GM19193 (cell line): ENCODE measurements around the gene TNFAIP8L1.

Experiments used
- POLR2A ChIP-seq: IDR thresholded peaks from 4 replicates; pipeline ENCODE4 v1.6.1; 2011; ENCODE audit not compliant: insufficient read depth, insufficient read length; ENCODE audit errors: extremely low read depth

The TNFAIP8L1 gene

GRCh38 chr19:4602173-4602788 lies 37.0 kb upstream of the TNFAIP8L1 start:
- no peak for TF ChIP-seq POLR2A

DNA sequence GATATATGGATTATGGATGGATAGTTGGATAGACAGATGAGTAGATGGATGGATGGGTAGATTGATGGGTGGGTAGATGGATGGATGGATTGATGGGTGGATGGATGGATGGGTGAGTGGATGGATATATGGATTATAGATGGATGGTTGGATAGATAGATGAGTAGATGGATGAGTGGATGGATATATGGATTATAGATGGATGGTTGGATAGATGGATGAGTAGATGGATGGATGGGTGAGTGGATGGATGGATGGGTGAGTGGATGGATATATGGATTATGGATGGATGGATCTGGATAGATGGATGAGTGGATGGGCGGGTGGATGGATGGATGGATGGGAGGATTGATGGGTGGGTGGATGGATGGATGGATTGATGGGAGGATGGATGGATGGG lies 36.4 kb upstream of the TNFAIP8L1 start:
- no peak for TF ChIP-seq POLR2A

- no peak for TF ChIP-seq POLR2A
Observed at GRCh38 chr19:4604912-4605311, 34.4 kb upstream of the TNFAIP8L1 start.

- no peak for TF ChIP-seq POLR2A
Observed at GRCh38 chr19:4606181-4606580, 33.1 kb upstream of the TNFAIP8L1 start.

DNA sequence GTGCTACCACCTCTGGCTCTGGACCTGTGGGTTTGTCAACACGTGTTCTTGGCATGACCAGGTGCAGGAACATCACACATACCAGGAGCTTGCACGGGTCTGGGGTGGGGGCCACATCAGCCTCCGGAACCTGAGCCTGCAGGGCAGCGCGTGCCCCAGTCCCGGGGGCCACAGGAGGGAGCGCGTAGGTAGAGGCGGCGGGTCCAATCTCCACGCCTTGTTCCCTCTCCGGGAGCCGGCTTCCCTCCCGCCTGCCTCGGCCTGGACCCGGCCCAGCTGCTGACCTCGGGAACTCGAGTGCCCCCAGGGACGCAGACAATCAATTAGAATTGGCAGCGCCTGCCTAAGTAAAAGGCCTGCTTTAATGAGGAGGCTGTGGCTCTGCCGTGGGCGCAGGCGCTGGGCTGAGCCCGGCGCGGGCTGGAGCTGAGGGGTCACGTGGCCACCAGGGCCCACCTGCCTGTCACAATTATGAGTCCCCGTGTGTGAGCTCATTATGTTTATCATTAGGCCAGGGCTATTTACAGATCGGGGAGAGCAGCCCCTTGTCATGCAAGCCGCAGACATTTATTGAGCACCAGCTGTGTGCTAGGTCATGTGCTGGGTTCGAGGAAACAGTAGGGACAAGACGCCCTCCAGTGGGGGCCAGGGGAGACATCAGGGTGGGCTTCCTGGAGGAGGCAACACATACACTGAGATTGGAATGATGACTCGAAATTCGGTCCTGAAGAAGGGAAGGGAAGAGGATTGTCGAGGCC lies 32.2 kb upstream of the TNFAIP8L1 start:
- no peak for TF ChIP-seq POLR2A

GRCh38 chr19:4609878-4610511 lies 29.3 kb upstream of the TNFAIP8L1 start:
- no peak for TF ChIP-seq POLR2A

GRCh38 chr19:4613254-4613751 lies 26.0 kb upstream of the TNFAIP8L1 start:
- no peak for TF ChIP-seq POLR2A

DNA sequence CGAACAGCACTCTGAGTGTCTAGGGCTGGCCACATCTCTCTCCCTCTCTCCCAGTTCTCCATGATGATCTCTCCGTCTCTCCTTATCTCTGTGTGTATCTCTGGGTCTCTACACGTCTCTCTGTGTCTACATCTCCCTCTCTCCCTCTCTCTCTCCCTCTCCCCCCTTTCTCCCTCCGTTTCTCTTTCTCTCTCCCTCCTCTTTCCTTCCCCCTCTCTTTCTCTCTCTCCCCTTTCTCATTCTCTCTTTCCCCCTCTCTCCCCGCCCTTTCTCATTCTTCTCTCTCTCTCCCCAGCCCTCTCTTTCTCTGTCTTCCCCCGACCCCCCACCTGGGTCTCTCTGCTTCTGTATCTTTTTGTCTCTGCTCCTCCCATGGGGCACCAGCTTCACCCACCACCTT lies 21.3 kb upstream of the TNFAIP8L1 start:
- no peak for TF ChIP-seq POLR2A

GRCh38 chr19:4619668-4620294 lies 19.5 kb upstream of the TNFAIP8L1 start:
- no peak for TF ChIP-seq POLR2A

GRCh38 chr19:4620675-4621074 lies 18.6 kb upstream of the TNFAIP8L1 start:
- TF ChIP-seq POLR2A: no peak

GRCh38 chr19:4622695-4623421 lies 16.5 kb upstream of the TNFAIP8L1 start:
- no peak for TF ChIP-seq POLR2A

GRCh38 chr19:4624301-4624700 lies 15.0 kb upstream of the TNFAIP8L1 start:
- TF ChIP-seq POLR2A: no peak

DNA sequence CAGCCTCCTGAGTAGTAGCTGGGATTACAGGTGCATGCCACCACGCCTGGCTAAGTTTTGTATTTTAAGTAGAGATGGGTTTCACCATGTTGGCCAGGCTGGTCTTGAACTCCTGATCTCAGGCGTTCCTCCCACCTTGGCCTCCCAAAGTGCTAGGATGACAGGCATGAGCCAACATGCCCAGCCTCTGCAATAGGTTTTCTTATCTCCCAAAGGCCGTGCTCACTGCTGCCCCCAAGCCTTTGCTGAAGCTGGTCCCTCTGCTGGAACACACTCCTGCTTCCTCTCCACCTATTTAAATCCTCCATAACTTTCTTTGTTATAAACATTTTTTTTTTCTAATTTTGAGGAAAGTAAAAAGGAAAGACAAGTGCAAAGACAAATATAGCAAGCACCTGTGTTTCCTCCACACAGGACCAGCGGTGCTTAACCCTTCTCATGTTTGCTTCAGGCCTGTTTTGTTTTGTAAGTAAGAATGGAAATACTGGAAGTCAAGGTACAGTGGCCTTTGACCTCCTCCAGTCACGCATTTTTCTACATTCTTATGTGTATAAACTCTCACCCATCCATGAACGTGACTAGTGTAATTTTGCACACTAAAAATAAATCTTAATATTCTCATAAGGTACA lies 14.5 kb upstream of the TNFAIP8L1 start:
- TF ChIP-seq POLR2A: no peak
